Smooth muscle cell (in vitro differentiated cells): ENCODE data around the gene CBFA2T3. TPM values are rescaled to one million over a fixed set of nuclear protein-coding genes. Genes with fewer than 3 reads are reported as not detected.

Experiments
- DNase-seq: peaks from one replicate; lab custom pipeline; 2025; ENCODE audit not compliant: unreplicated experiment; lab: John Stamatoyannopoulos, UW
- H2AFZ ChIP-seq: fragments of 200-600 bp; sonication (generic); 2 replicates; pipeline ENCODE4 v1.6.0; 2016; ENCODE audit warnings: antibody characterized with exemption, low read depth, mild to moderate bottlenecking
- H3F3A ChIP-seq: fragments of 200-600 bp; sonication (generic); 2 replicates; pipeline ENCODE4 v1.6.0; 2017; ENCODE audit warnings: antibody characterized with exemption, low read depth
- H3K27ac ChIP-seq: fragments of 200-600 bp; sonication (generic); 2 replicates; pipeline ENCODE4 v1.5.1; 2016; ENCODE audit warnings: low read depth, mild to moderate bottlenecking
- H3K27me3 ChIP-seq: fragments of 200-600 bp; sonication (generic); 2 replicates; pipeline ENCODE4 v1.6.1; 2016; ENCODE audit warnings: low read depth, mild to moderate bottlenecking
- H3K36me3 ChIP-seq: fragments of 200-600 bp; sonication (generic); 2 replicates; pipeline ENCODE4 v1.5.1; 2016; ENCODE audit warnings: low read depth
- H3K4me1 ChIP-seq: fragments of 200-600 bp; sonication (generic); 2 replicates; pipeline ENCODE4 v1.5.1; 2016; ENCODE audit warnings: low read depth
- H3K4me2 ChIP-seq: fragments of 200-600 bp; sonication (generic); 2 replicates; pipeline ENCODE4 v1.6.0; 2016; ENCODE audit warnings: mild to moderate bottlenecking
- H3K4me3 ChIP-seq: fragments of 200-600 bp; sonication (generic); 2 replicates; pipeline ENCODE4 v1.5.1; 2016; ENCODE audit warnings: mild to moderate bottlenecking
- H3K79me2 ChIP-seq: fragments of 200-600 bp; sonication (generic); 2 replicates; pipeline ENCODE4 v1.6.0; 2016; ENCODE audit warnings: low read depth, mild to moderate bottlenecking
- H3K9ac ChIP-seq: fragments of 200-600 bp; sonication (generic); 2 replicates; pipeline ENCODE4 v1.6.0; 2016; ENCODE audit warnings: low read depth
- H3K9me3 ChIP-seq: fragments of 200-600 bp; sonication (generic); replicated peaks from 2 replicates; pipeline ENCODE4 v1.5.1; 2016; ENCODE audit warnings: low read depth
- H4K20me1 ChIP-seq: fragments of 200-600 bp; sonication (generic); 2 replicates; pipeline ENCODE4 v1.6.0; 2016; ENCODE audit warnings: low read depth
- CTCF ChIP-seq: fragments of 200-600 bp; sonication (generic); IDR thresholded peaks from 2 replicates; pipeline ENCODE4 v1.5.1; 2017; ENCODE audit warnings: borderline replicate concordance, mild to moderate bottlenecking, antibody characterized with exemption; ENCODE audit not compliant: insufficient read depth, poor library complexity, severe bottlenecking
- WGBS: methylation state at CpG from one replicate; pipeline ENCODE4 v1.1.7; 2016; ENCODE audit warnings: low lambda C conversion rate; 5-methylcytosine and 5-hydroxymethylcytosine counted together
- polyA plus RNA-seq: library from polyadenylated mRNA; unstranded; fragments of >200 nt; fragmentation: Nextera tagmentation; extraction: Ambion mirVana; gene quantifications from 2 replicates; pipeline ENCODE4 v1.2.1, GENCODE V29; 2016
- total RNA-seq: library from RNA; depleted of rRNA; stranded (reverse); fragments of >200 nt; gene quantifications from 2 replicates; pipeline ENCODE4 v1.2.3, GENCODE V29; 2014

Gene CBFA2T3
- total and polyA plus RNA-seq, 2 experiments from 2014 or later: 0.25 TPM; not detected in 1

- peak overlapping the region; percentile 84 for H3K4me3 ChIP-seq
- DNase-seq: peak; percentile 30
These were observed 119.2 kb downstream of the CBFA2T3 start for GRCh38 chr16:88857728-88858339.

GRCh38 chr16:88856828-88857727 is 119.9 kb downstream of the CBFA2T3 start, which contains the start of the genes GALNS and TRAPPC2L:
Gene GALNS, minus strand, starts transcription at chr16:88856947. Its CDS starts 70 bp downstream, at chr16:88856877.
Gene TRAPPC2L, plus strand, starts transcription at chr16:88857127. Its CDS starts 24 bp downstream, at chr16:88857151.
- peaks cover 29% of the 10 kb centered on the region for H4K20me1 ChIP-seq
- DNase-seq: peak; percentile 98
- peak within 1 kb of the TSS; percentile 95 for H3K4me2 ChIP-seq
- no peak for TF ChIP-seq CTCF
- H3K9me3 ChIP-seq: no peaks in the 10 kb centered on the region
- under 1% methylated on average over 69 of the region's 87 CpGs for WGBS
- peak within 1 kb of the TSS; percentile 56 for H3K27ac ChIP-seq
- H2AFZ ChIP-seq: peak within 1 kb of the TSS; percentile 91
- peaks cover 20% of the 10 kb centered on the region for H3K79me2 ChIP-seq
- no peaks in the 10 kb centered on the region for H3K36me3 ChIP-seq
- no peaks in the 10 kb centered on the region for H3K27me3 ChIP-seq
- peak within 1 kb of the TSS; percentile 89 for H3K9ac ChIP-seq
- H3F3A ChIP-seq: no peaks in the 10 kb centered on the region
- peak within 1 kb of the TSS; percentile 84 for H3K4me3 ChIP-seq
- H3K4me1 ChIP-seq: peaks cover 3% of the 10 kb centered on the region

More at GRCh38 chr16:88857728-88858339, 119.2 kb downstream of the CBFA2T3 start:
- Histone ChIP-seq H3K27ac (peak overlapping the region; percentile 56), H2AFZ (peak overlapping the region; percentile 91), H3K9ac (peak overlapping the region; percentile 89), H3K79me2 (peaks cover 20% of the 10 kb centered on the region), H3F3A (no peaks in the 10 kb centered on the region), H3K36me3 (no peaks in the 10 kb centered on the region), H3K9me3 (no peaks in the 10 kb centered on the region), H3K27me3 (no peaks in the 10 kb centered on the region), H3K4me1 (peaks cover 3% of the 10 kb centered on the region), H4K20me1 (peaks cover 29% of the 10 kb centered on the region), H3K4me2 (peak overlapping the region; percentile 90)
- TF ChIP-seq CTCF: peak; percentile 60
- 17% methylated on average over 12 of the region's 12 CpGs for WGBS

- no peaks in the 10 kb centered on the region for H3K27me3 ChIP-seq
- TF ChIP-seq CTCF: no peak
- H3K4me3 ChIP-seq: peak overlapping the region; percentile 84
- peaks cover 3% of the 10 kb centered on the region for H3K4me1 ChIP-seq
- no peaks in the 10 kb centered on the region for H3K36me3 ChIP-seq
- no peaks in the 10 kb centered on the region for H3F3A ChIP-seq
- peak overlapping the region; percentile 66 for H3K9ac ChIP-seq
- no peak overlapping the region for H3K27ac ChIP-seq
- WGBS: 19% methylated on average over 22 of the region's 53 CpGs
- H3K9me3 ChIP-seq: no peaks in the 10 kb centered on the region
- peaks cover 20% of the 10 kb centered on the region for H3K79me2 ChIP-seq
- peak overlapping the region; percentile 95 for H3K4me2 ChIP-seq
- no peak overlapping the region for H2AFZ ChIP-seq
- H4K20me1 ChIP-seq: peaks cover 29% of the 10 kb centered on the region
- no peak for DNase-seq
These were observed 120.7 kb downstream of the CBFA2T3 start for GRCh38 chr16:88856122-88856827.
